H9 (cell line): Measurements from ENCODE around the gene CRYGS. TPM values are rescaled to one million over a fixed set of nuclear protein-coding genes. Genes with fewer than 3 reads are reported as not detected.
"Not testable (repeated sequence)": the region's sequence is repeated elsewhere in the genome, so short reads cannot be mapped to it uniquely, and the experiment has no call there.

Experiments
- DNase-seq: peaks from one replicate; pipeline ENCODE4 v3.0.0-alpha.2; 2017
- H2AFZ ChIP-seq: one replicate; pipeline ENCODE4 v1.6.1; 2013; ENCODE audit warnings: mild to moderate bottlenecking, low read length, control low read depth, moderate library complexity
- H2AK5ac ChIP-seq: 2 replicates; pipeline ENCODE4 v1.6.1; 2013; ENCODE audit warnings: low read length, control low read depth, mixed read lengths; ENCODE audit not compliant: insufficient read length
- H2BK120ac ChIP-seq: one replicate; pipeline ENCODE4 v1.6.1; 2013; ENCODE audit warnings: low read depth, mild to moderate bottlenecking, low read length, control low read depth, inconsistent platforms; ENCODE audit not compliant: poor library complexity, severe bottlenecking
- H2BK12ac ChIP-seq: 2 replicates; pipeline ENCODE4 v1.6.1; 2013; ENCODE audit warnings: low read length, control low read depth, mixed read lengths, low read depth; ENCODE audit not compliant: insufficient read length
- H2BK15ac ChIP-seq: 2 replicates; pipeline ENCODE4 v1.6.1; 2013; ENCODE audit warnings: low read depth, low read length, control low read depth
- H2BK20ac ChIP-seq: one replicate; pipeline ENCODE4 v1.6.1; 2013; ENCODE audit warnings: low read depth, mild to moderate bottlenecking, low read length, control low read depth, inconsistent platforms; ENCODE audit not compliant: poor library complexity, severe bottlenecking
- H2BK5ac ChIP-seq: 2 replicates; pipeline ENCODE4 v1.6.1; 2013; ENCODE audit warnings: low read length, control low read depth, mixed read lengths; ENCODE audit not compliant: insufficient read length
- H3K14ac ChIP-seq: 2 replicates; pipeline ENCODE4 v1.6.1; 2013; ENCODE audit warnings: low read length, control low read depth; ENCODE audit not compliant: insufficient read depth
- H3K18ac ChIP-seq: 2 replicates; pipeline ENCODE4 v1.6.1; 2013; ENCODE audit warnings: low read depth, mild to moderate bottlenecking, mixed read lengths, low read length, control low read depth; ENCODE audit not compliant: insufficient read length
- H3K23ac ChIP-seq: 2 replicates; pipeline ENCODE4 v1.6.1; 2013; ENCODE audit warnings: low read length, control low read depth, mixed read lengths, low read depth; ENCODE audit not compliant: insufficient read length
- H3K23me2 ChIP-seq: 2 replicates; pipeline ENCODE4 v1.6.1; 2013; ENCODE audit warnings: low read depth, mild to moderate bottlenecking, mixed read lengths, low read length, control low read depth; ENCODE audit not compliant: insufficient read length, poor library complexity, severe bottlenecking
- H3K27ac ChIP-seq: 2 replicates; pipeline ENCODE4 v1.5.1; 2013; ENCODE audit warnings: low read length, control low read depth, mixed read lengths, low read depth; ENCODE audit not compliant: insufficient read length
- H3K27me3 ChIP-seq: 2 replicates; pipeline ENCODE4 v1.6.1; 2013; ENCODE audit warnings: low read length, control low read depth, inconsistent platforms; ENCODE audit not compliant: insufficient read depth
- H3K4ac ChIP-seq: 2 replicates; pipeline ENCODE4 v1.6.1; 2013; ENCODE audit warnings: low read depth, mild to moderate bottlenecking, control low read depth, inconsistent platforms, low read length, moderate library complexity
- H3K4me1 ChIP-seq: 2 replicates; pipeline ENCODE4 v1.6.1; 2013; ENCODE audit warnings: low read length, control low read depth, inconsistent platforms; ENCODE audit not compliant: insufficient read depth
- H3K4me2 ChIP-seq: 2 replicates; pipeline ENCODE4 v1.6.1; 2013; ENCODE audit warnings: low read length, control low read depth, mixed read lengths; ENCODE audit not compliant: insufficient read length, insufficient read depth
- H3K56ac ChIP-seq: 2 replicates; pipeline ENCODE4 v1.6.1; 2013; ENCODE audit warnings: low read depth, mild to moderate bottlenecking, mixed read lengths, low read length, control low read depth; ENCODE audit not compliant: insufficient read length
- H3K79me1 ChIP-seq: 2 replicates; pipeline ENCODE4 v1.6.1; 2013; ENCODE audit warnings: low read depth, mild to moderate bottlenecking, moderate library complexity, low read length, control low read depth, inconsistent platforms; ENCODE audit not compliant: insufficient read depth, poor library complexity, severe bottlenecking
- H3K79me2 ChIP-seq: 2 replicates; pipeline ENCODE4 v1.6.1; 2013; ENCODE audit warnings: low read length, control low read depth, inconsistent platforms; ENCODE audit not compliant: insufficient read depth
- H3K9ac ChIP-seq: 2 replicates; pipeline ENCODE4 v1.6.1; 2013; ENCODE audit warnings: low read length, control low read depth, mixed read lengths; ENCODE audit not compliant: insufficient read length; ENCODE audit errors: extremely low read depth
- H3K9me3 ChIP-seq: one replicate; pipeline ENCODE4 v1.6.1; 2013; ENCODE audit warnings: low read depth, low read length, inconsistent platforms; ENCODE audit not compliant: control insufficient read depth
- H3T11ph ChIP-seq: one replicate; pipeline ENCODE4 v1.6.1; 2013; ENCODE audit warnings: mild to moderate bottlenecking, low read length, control low read depth, inconsistent platforms
- H4K20me1 ChIP-seq: one replicate; pipeline ENCODE4 v1.6.1; 2013; ENCODE audit not compliant: control insufficient read depth, insufficient read length, insufficient read depth
- H4K5ac ChIP-seq: 2 replicates; pipeline ENCODE4 v1.6.1; 2013; ENCODE audit warnings: low read depth, mild to moderate bottlenecking, mixed read lengths, low read length, control low read depth; ENCODE audit not compliant: insufficient read length
- H4K8ac ChIP-seq: replicated peaks from 2 replicates; pipeline ENCODE4 v1.6.1; 2013; ENCODE audit warnings: low read length, control low read depth, mixed read lengths, low read depth; ENCODE audit not compliant: insufficient read length
- H4K91ac ChIP-seq: 2 replicates; pipeline ENCODE4 v1.6.1; 2013; ENCODE audit warnings: low read depth, mild to moderate bottlenecking, moderate library complexity, mixed read lengths, low read length, control low read depth; ENCODE audit not compliant: insufficient read length
- H3K27ac Mint-ChIP-seq, 3 experiments: 2 replicates in 2 of 3; 3 replicates in 1 of 3; pipeline ENCODE4 v1.8.0; 2020 to 2021; ENCODE audit warnings: mixed read lengths in 3 of 3, mild to moderate bottlenecking in 1 of 3, moderate library complexity in 1 of 3
- H3K27me3 Mint-ChIP-seq: 2 replicates; pipeline ENCODE4 v1.8.0; 2021; ENCODE audit warnings: low read depth, mild to moderate bottlenecking, moderate library complexity, mixed read lengths
- H3K36me3 Mint-ChIP-seq, 3 experiments: 2 replicates in 2 of 3; 3 replicates in 1 of 3; pipeline ENCODE4 v1.8.0; 2020 to 2021; ENCODE audit warnings: low read depth in 3 of 3, mixed read lengths in 3 of 3; ENCODE audit not compliant: insufficient read depth in 1 of 3
- H3K4me1 Mint-ChIP-seq, 2 experiments: 2 replicates each; pipeline ENCODE4 v1.8.0; 2020; ENCODE audit warnings: mixed read lengths in 2 of 2
- H3K4me3 Mint-ChIP-seq, 2 experiments: 2 replicates in 1 of 2; 3 replicates in 1 of 2; pipeline ENCODE4 v1.8.0; 2020 to 2021; ENCODE audit warnings: mild to moderate bottlenecking in 2 of 2, mixed read lengths in 2 of 2, moderate library complexity in 1 of 2
- H3K9me3 Mint-ChIP-seq, 2 experiments: 2 replicates in 1 of 2; 3 replicates in 1 of 2; pipeline ENCODE4 v1.8.0; 2020; ENCODE audit warnings: mild to moderate bottlenecking in 2 of 2, mixed read lengths in 2 of 2, moderate library complexity in 1 of 2
- WGBS: extraction: QIAGEN DNeasy Blood & Tissue Kit; methylation state at CpG from one replicate; pipeline ENCODE4 v1.1.7; 2013; ENCODE audit warnings: missing lambda C conversion rate, low lambda C conversion rate, mixed read lengths; ENCODE audit not compliant: insufficient read length; ENCODE audit errors: extremely low coverage; 5-methylcytosine and 5-hydroxymethylcytosine counted together
- total RNA-seq: library from RNA; stranded (reverse); gene quantifications from 2 replicates; pipeline ENCODE4 v1.2.1, GENCODE V29; 2021
- TF ChIP-seq, protein P1 (sequence below): fragments of 200-600 bp; sonication (generic); conservative IDR thresholded peaks from 3 replicates; pipeline ENCODE4 v1.8.0; 2021; ENCODE audit warnings: antibody characterized with exemption, mild to moderate bottlenecking

The CRYGS gene
- total RNA-seq, 1 experiment from 2014 or later = 1.0 TPM

DNA sequence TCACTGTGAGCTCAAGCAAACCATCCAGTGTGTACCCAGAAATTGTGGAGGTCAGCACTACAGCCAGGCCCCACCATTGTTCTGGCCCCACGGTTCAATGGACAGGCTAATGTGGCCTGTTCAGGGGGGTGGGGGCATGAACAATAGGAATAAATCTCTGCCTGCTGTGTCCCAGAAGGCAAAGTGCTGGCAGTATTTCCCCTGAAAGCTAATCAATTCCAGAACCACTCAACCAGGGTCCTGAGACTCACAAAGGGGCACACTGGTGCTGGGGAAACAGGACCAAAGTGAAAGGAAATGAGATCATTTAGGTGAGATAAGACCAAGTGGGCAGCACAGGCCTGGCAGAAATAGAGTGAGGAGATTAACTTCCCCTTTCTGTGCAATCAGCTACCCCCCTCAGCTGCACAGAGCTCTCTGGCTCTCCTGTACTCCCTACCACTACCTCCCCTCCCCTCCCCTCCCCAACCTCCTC is 11.5 kb downstream of the CRYGS start:
- Histone ChIP-seq H2BK12ac (no peak overlapping the region), H3K9ac (no peak overlapping the region), H3T11ph (no peak overlapping the region), H3K4me1 (peaks cover 2% of the 10 kb centered on the region; the same call in 1 of the 2 replicates), H2BK120ac (no peak overlapping the region), H3K4me2 (no peak overlapping the region), H3K23ac (no peak overlapping the region), H3K18ac (no peak overlapping the region), H3K27me3 (no peaks in the 10 kb centered on the region), H3K4ac (no peak overlapping the region), H2BK5ac (no peak overlapping the region), H2BK20ac (no peak overlapping the region), H4K20me1 (no peaks in the 10 kb centered on the region), H4K91ac (no peak overlapping the region), H2BK15ac (no peak overlapping the region), H3K56ac (no peak overlapping the region), H3K79me1 (no peaks in the 10 kb centered on the region), H4K8ac (no peak overlapping the region), H3K14ac (no peak overlapping the region), H4K5ac (no peak overlapping the region), H2AK5ac (no peak overlapping the region), H3K27ac (no peak overlapping the region), H3K23me2 (no peaks in the 10 kb centered on the region), H3K9me3 (no peaks in the 10 kb centered on the region), H2AFZ (no peak overlapping the region), H3K79me2 (no peaks in the 10 kb centered on the region)
- peak overlapping the region in 2 of 3 experiments; percentile 23 to 68; a peak in 2 of 7 replicates for H3K27ac Mint-ChIP-seq
- H3K4me3 Mint-ChIP-seq = no peak overlapping the region
- H3K36me3 Mint-ChIP-seq = no peaks in the 10 kb centered on the region; a peak in 1 of 7 replicates
- TF ChIP-seq, protein P1, sequence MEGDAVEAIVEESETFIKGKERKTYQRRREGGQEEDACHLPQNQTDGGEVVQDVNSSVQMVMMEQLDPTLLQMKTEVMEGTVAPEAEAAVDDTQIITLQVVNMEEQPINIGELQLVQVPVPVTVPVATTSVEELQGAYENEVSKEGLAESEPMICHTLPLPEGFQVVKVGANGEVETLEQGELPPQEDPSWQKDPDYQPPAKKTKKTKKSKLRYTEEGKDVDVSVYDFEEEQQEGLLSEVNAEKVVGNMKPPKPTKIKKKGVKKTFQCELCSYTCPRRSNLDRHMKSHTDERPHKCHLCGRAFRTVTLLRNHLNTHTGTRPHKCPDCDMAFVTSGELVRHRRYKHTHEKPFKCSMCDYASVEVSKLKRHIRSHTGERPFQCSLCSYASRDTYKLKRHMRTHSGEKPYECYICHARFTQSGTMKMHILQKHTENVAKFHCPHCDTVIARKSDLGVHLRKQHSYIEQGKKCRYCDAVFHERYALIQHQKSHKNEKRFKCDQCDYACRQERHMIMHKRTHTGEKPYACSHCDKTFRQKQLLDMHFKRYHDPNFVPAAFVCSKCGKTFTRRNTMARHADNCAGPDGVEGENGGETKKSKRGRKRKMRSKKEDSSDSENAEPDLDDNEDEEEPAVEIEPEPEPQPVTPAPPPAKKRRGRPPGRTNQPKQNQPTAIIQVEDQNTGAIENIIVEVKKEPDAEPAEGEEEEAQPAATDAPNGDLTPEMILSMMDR = no peak
- no CpG with 5 or more reads among the region's 1 CpG for WGBS
- H3K4me1 Mint-ChIP-seq = peaks cover 8 to 12% of the 10 kb centered on the region in 2 experiments
- peaks cover 0 to 2% of the 10 kb centered on the region in 2 experiments; a peak in 3 of 5 replicates for H3K9me3 Mint-ChIP-seq
- no peaks in the 10 kb centered on the region for H3K27me3 Mint-ChIP-seq
- no peak for DNase-seq

DNA sequence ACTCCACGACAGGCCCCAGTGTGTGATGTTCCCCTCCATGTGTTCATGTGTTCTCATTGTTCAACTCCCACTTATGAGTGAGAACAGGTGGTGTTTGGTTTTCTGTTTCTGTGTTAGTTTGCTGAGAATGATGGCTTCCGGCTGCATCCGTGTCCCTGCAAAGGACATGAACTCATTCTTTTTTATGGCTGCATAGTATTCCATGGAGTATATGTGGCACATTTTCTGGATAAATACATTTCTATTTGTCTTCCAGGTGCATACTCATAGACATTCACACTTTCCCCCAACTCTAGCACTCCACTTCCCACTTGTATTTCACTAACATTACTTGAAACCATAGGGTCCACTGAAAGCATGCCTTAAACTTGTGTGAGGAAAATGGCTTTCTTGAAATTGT is 12.5 kb downstream of the CRYGS start:
- not testable (repeated sequence) for H3K9me3 ChIP-seq, H2BK5ac ChIP-seq, H2AK5ac ChIP-seq, H4K91ac ChIP-seq, H3K27me3 Mint-ChIP-seq, H3K4me2 ChIP-seq, H3K18ac ChIP-seq, H4K5ac ChIP-seq, H2BK15ac ChIP-seq, H3K23ac ChIP-seq, H3K27ac Mint-ChIP-seq, H3K27me3 ChIP-seq, H3K9me3 Mint-ChIP-seq, H3T11ph ChIP-seq, H4K8ac ChIP-seq, H3K36me3 Mint-ChIP-seq, H2BK12ac ChIP-seq, DNase-seq, H3K27ac ChIP-seq, H3K4me1 ChIP-seq, H4K20me1 ChIP-seq, H3K56ac ChIP-seq, H2BK120ac ChIP-seq, H3K14ac ChIP-seq, H2BK20ac ChIP-seq, H3K79me1 ChIP-seq, H3K79me2 ChIP-seq, H3K4ac ChIP-seq, H3K23me2 ChIP-seq, H2AFZ ChIP-seq, H3K4me3 Mint-ChIP-seq, H3K9ac ChIP-seq
- peaks cover 8 to 12% of the 10 kb centered on the region in 2 experiments for H3K4me1 Mint-ChIP-seq
- no CpG with 5 or more reads among the region's 3 CpGs for WGBS
